Measurements from ENCODE around the gene PXDC1. TPM values are rescaled to one million over a fixed set of nuclear protein-coding genes. Genes with fewer than 3 reads are reported as not detected.

Gene PXDC1
- total and polyA plus RNA-seq, 11 donors: 13.7 to 89.9 (median 29.1) TPM

DNA sequence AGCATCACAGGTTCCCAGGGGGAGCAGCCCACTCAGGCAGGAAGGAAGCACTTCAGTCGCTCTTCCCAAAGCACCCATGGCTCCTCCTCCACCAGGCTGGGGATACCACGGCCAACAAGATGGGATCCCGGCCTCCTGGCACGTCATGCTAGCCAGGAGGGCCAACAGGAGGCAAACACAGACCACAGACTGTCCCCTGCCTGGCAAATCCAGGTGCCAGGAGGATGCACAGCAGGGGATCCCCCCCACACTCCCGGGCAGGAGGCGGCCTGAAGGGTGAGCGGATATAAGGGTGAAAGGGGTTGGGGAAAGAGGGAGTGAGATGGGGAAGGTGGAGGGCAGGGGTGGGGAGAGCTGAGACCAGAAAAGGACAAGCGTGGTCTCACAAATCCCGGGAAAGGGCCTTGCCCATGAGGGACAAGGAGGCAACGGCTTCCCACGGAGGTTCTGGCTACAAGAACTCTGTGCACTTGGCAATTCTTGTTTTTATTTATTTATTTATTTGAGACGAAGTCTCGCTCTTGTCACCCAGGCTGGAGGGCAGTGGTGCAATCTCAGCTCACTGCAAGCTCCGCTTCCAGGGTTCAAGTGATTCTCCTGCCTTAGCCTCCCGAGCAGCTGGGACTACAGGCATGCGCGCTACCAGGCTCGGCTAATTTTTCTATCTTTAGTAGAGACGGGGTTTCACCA is 7.2 kb downstream of the PXDC1 start:
- peaks cover 0 to 5% (median 0%) of the 10 kb centered on the region in 9 donors for H3K36me3 ChIP-seq
- H3K4me3 ChIP-seq: no peak overlapping the region
- no peak for DNase-seq
- WGBS, 4 donors: 73 to 79% (median 76%) methylated on average over 19 of the region's 19 CpGs
- no peaks in the 10 kb centered on the region for H3K9me3 ChIP-seq
- TF ChIP-seq POLR2A (IDR thresholded peaks at IDR 0.05): no peak
- TF ChIP-seq, protein P1, sequence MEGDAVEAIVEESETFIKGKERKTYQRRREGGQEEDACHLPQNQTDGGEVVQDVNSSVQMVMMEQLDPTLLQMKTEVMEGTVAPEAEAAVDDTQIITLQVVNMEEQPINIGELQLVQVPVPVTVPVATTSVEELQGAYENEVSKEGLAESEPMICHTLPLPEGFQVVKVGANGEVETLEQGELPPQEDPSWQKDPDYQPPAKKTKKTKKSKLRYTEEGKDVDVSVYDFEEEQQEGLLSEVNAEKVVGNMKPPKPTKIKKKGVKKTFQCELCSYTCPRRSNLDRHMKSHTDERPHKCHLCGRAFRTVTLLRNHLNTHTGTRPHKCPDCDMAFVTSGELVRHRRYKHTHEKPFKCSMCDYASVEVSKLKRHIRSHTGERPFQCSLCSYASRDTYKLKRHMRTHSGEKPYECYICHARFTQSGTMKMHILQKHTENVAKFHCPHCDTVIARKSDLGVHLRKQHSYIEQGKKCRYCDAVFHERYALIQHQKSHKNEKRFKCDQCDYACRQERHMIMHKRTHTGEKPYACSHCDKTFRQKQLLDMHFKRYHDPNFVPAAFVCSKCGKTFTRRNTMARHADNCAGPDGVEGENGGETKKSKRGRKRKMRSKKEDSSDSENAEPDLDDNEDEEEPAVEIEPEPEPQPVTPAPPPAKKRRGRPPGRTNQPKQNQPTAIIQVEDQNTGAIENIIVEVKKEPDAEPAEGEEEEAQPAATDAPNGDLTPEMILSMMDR (IDR thresholded peaks at IDR 0.05): no peak
- peaks cover 6 to 99% (median 88%) of the 10 kb centered on the region in 12 donors for H3K4me1 ChIP-seq
- intact Hi-C loops (cut with DNase I): loop anchor here in 9 of 10 donors (2.0 to 10.0 kb wide), 11 partner anchors 103 to 413 kb away; partner anchors contain the start of gene FAM50B (in 1 of the 9)
- H3K27me3 ChIP-seq: no peaks in the 10 kb centered on the region
- peak overlapping the region; percentile 1 to 88 (median 80) for H3K27ac ChIP-seq
- ATAC-seq: no peak

DNA sequence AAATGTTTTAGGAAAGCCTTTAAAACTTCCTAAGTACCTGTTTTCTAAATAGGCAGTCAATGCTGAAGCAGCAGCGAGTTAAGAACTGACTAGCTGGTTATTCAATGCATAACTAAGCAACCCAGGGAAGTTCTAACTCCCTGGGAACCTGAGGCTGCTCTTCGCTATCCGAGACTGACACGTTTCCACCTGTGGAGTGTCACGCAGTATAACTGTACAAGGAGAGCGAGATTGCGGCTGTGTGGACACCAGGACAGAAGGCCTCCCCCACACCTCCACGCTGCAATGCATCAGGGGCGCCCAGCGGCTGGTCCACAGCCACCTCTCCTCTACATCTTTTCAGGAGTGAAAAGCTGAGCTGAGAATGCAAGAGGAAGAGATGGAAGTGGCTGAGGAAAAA is 8.0 kb downstream of the PXDC1 start:
- DNase-seq: no peak
- intact Hi-C loops (cut with DNase I): loop anchor here (2.0 to 10.0 kb wide), 13 partner anchors 104 to 414 kb away; partner anchors contain the start of gene FAM50B (in 2 of the 10)
- Histone ChIP-seq H3K4me1 (peaks cover 6 to 98% (median 87%) of the 10 kb centered on the region in 12 donors), H3K27ac (peak overlapping the region; percentile 40 to 88 (median 80)), H3K36me3 (peaks cover 0 to 8% (median 0%) of the 10 kb centered on the region in 9 donors), H3K27me3 (no peaks in the 10 kb centered on the region), H3K9me3 (no peaks in the 10 kb centered on the region), H3K4me3 (peak overlapping the region in 6 of 12 donors; percentile 12 to 36 (median 24))
- TF ChIP-seq, protein P1 (IDR thresholded peaks at IDR 0.05): no peak
- no peak for TF ChIP-seq POLR2A (IDR thresholded peaks at IDR 0.05)
- WGBS, 4 donors: 76 to 83% (median 80%) methylated on average over 10 of the region's 10 CpGs
- ATAC-seq: no peak

DNA sequence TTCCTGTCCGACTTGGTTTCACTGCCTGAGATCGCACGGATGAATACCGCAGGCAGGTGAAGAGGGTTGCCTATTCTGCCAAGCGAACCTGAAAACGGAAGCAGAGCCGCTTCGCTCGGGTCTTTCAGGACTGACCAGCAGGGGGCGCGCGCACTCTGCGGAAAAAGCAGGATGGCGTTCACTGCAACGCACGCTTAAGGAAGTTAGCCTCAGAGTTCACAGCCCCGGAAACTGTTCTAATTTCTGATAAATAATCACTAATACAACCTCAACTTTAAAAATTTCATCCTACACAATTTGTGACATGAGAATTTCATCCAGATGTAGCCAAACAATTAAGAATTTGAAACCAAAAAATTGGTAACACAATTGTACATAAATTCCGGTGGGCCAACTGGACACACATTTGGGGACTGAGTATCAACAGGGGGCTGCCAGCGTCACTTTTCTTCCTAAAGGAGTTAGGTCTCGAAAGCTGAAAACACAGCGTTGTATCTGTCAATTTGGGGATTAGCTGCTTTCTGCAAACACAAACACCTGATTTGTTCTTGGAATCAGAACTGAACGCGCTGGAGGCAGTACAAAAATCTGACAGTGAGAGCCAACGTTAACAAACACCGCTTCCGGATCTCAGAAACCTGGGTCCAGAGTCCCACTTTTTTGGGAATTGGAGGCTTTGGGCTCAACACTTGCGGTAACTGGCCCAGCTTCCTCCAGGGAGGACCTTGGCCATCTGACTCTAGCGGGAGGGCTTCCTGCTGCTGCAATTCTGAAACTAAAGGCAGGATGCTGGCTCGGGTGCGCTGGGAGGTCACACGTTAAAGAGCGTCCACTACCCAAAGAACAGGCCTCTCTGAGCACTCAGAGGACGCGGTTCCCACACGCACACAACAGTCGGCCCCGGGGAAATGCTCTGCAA is 8.8 kb downstream of the PXDC1 start:
- ATAC-seq (peak; percentile 60 to 85 (median 77)), DNase-seq (peak; percentile 83 to 93 (median 87))
- H3K4me3 ChIP-seq: peak overlapping the region in 9 of 12 donors; percentile 11 to 36 (median 25)
- H3K4me1 ChIP-seq: peaks cover 6 to 98% (median 80%) of the 10 kb centered on the region in 12 donors
- no peak for TF ChIP-seq POLR2A (IDR thresholded peaks at IDR 0.05)
- TF ChIP-seq, protein P1 (IDR thresholded peaks at IDR 0.05): peak; percentile 90 to 98 (median 95)
- H3K9me3 ChIP-seq: no peaks in the 10 kb centered on the region
- peaks cover 0 to 16% (median 7%) of the 10 kb centered on the region in 9 donors for H3K36me3 ChIP-seq
- peak overlapping the region; percentile 40 to 88 (median 80) for H3K27ac ChIP-seq
- 15 to 26% (median 18%) methylated on average over 33 to 37 of the region's 37 CpGs for WGBS, 4 donors
- H3K27me3 ChIP-seq: no peaks in the 10 kb centered on the region
- intact Hi-C loops (cut with DNase I): loop anchor here (1.0 to 10.0 kb wide), 18 partner anchors 105 to 415 kb away; partner anchors contain the start of gene FAM50B (in 2 of the 10)
